HG02938 (cell line): Measurements from ENCODE around the gene MMP24.

Source experiments
- ATAC-seq: cut with Tn5 transposase; IDR thresholded peaks from one replicate; pipeline ENCODE4 v1.9.1; 2021; ENCODE audit warnings: mild to moderate bottlenecking, moderate library complexity; ENCODE audit not compliant: unreplicated experiment

Gene MMP24

GRCh38 chr20:35215066-35215956 lies 11.2 kb upstream of the MMP24 start:
- ATAC-seq, result no peak

GRCh38 chr20:35216541-35216940 lies 9.9 kb upstream of the MMP24 start:
- ATAC-seq, result no peak

GRCh38 chr20:35223941-35224340 lies 2.5 kb upstream of the MMP24 start:
- ATAC-seq, result no peak

GRCh38 chr20:35224536-35224935 lies 2.0 kb upstream of the MMP24 start:
- no peak for ATAC-seq

- no peak for ATAC-seq
Measured at GRCh38 chr20:35225319-35226125, 968 bp upstream of the MMP24 start.

GRCh38 chr20:35226884-35227681 lies 593 bp downstream of the MMP24 start:
- ATAC-seq, result no peak

GRCh38 chr20:35232575-35232974 lies 6.1 kb downstream of the MMP24 start:
- ATAC-seq, result no peak

GRCh38 chr20:35235881-35236280 lies 9.4 kb downstream of the MMP24 start:
- ATAC-seq, result no peak

- no peak for ATAC-seq
Measured at GRCh38 chr20:35237486-35237885, 11.0 kb downstream of the MMP24 start.

GRCh38 chr20:35238170-35238569 lies 11.7 kb downstream of the MMP24 start:
- ATAC-seq, result no peak

GRCh38 chr20:35238735-35239134 lies 12.2 kb downstream of the MMP24 start:
- ATAC-seq, result no peak

- no peak for ATAC-seq
Measured at GRCh38 chr20:35240083-35240810, 13.8 kb downstream of the MMP24 start.

- no peak for ATAC-seq
Measured at GRCh38 chr20:35240811-35241293, 14.4 kb downstream of the MMP24 start.

- ATAC-seq, result no peak
Measured at GRCh38 chr20:35243317-35243716, 16.8 kb downstream of the MMP24 start.

GRCh38 chr20:35243986-35244385 lies 17.5 kb downstream of the MMP24 start:
- ATAC-seq, result no peak

- no peak for ATAC-seq
Measured at GRCh38 chr20:35246723-35247122, 20.2 kb downstream of the MMP24 start.

- ATAC-seq, result no peak
Measured at GRCh38 chr20:35248641-35249475, 22.4 kb downstream of the MMP24 start.

GRCh38 chr20:35251613-35251940 lies 25.1 kb downstream of the MMP24 start:
- ATAC-seq, result no peak

- peak; percentile 58 for ATAC-seq
Measured at GRCh38 chr20:35252037-35252461, 25.6 kb downstream of the MMP24 start.
